D721Med (cell line): ENCODE data around the gene TMEM178A.

ENCODE experiments used
- DNase-seq: peaks from one replicate; pipeline ENCODE4 v3.0.0; 2011; ENCODE audit warnings: low spot score; ENCODE audit not compliant: insufficient read length
- FAIRE-seq: peaks from 2 replicates; lab custom pipeline; 2011; peaks lifted over from hg19 to GRCh38; lab: Jason Lieb, UNC
- CTCF ChIP-seq: IDR thresholded peaks from 2 replicates; pipeline ENCODE4 v1.5.1; 2012; ENCODE audit warnings: mild to moderate bottlenecking, control low read depth; ENCODE audit not compliant: insufficient read depth; ENCODE audit errors: missing control alignments

The TMEM178A gene

GRCh38 chr2:39741871-39742270 lies 76.2 kb downstream of the TMEM178A start:
- no peak for DNase-seq
- FAIRE-seq, result peak; percentile 6
- no peak for TF ChIP-seq CTCF

- no peak for DNase-seq
- FAIRE-seq, result peak; percentile 80
- no peak for TF ChIP-seq CTCF
These were observed 77.6 kb downstream of the TMEM178A start for GRCh38 chr2:39743269-39743776.

- FAIRE-seq, result no peak
- TF ChIP-seq CTCF, result no peak
- DNase-seq, result no peak
These were observed 89.7 kb downstream of the TMEM178A start for GRCh38 chr2:39755466-39755865.

GRCh38 chr2:39757156-39757555 lies 91.4 kb downstream of the TMEM178A start:
- FAIRE-seq (no peak), DNase-seq (no peak)
- no peak for TF ChIP-seq CTCF

- FAIRE-seq (no peak), DNase-seq (no peak)
- TF ChIP-seq CTCF, result no peak
These were observed 96.7 kb downstream of the TMEM178A start for GRCh38 chr2:39762448-39762847.
